HG03571 (cell line): Measurements from ENCODE around the gene C6orf141.

Source experiments
- ATAC-seq: cut with Tn5 transposase; IDR thresholded peaks from one replicate; pipeline ENCODE4 v1.9.1; 2021; ENCODE audit not compliant: unreplicated experiment

The C6orf141 gene

GRCh38 chr6:49550492-49551077 is at the start of gene C6orf141:
C6orf141 (plus strand) TSS chr6:49550668; CDS start chr6:49550793, 125 bp downstream.
- peak; percentile 52 for ATAC-seq

DNA sequence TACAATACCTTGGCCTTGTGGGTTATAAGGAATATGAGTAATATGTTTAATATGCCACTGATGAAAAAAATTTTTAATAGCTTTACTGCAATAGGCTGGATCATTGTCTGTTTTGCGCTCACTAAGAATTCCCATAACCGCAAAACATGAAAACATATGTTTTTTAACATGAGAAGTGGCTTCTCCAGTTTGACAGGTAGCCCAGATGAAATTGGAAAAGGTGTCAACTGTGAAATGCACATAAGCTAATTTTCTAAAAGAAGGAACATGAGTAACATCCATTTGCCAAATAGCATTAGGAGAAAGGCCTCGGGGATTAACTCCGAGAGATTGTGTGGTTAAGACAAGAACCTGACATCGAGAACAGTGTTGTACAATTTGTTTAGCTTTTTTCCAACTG is 45.8 kb upstream of the C6orf141 start:
- ATAC-seq, result no peak

DNA sequence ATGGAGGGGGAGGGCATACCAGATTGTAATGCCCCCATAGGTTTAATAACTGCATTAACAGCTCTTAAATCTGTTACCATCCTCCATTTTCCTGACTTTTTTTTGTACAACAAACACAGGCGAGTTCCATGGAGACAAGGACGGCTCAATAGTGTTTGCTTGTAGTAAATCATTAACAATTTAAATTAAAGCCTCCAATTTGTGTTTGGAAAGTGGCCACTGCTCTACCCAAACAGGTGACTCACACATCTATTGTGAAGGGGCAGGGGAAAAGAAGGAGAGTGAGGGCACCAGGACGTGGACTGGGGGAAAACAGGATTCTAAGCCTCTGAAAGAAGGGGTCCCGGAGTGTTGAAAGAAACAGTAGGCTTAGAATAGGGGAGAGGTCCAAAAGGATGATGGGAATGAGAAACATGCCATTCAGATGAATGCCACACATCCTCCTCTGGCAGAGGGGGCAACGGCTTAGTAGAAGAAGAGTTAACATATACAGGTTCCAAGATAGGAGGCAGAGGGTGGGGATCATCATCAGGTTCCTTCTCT is 43.8 kb upstream of the C6orf141 start:
- no peak for ATAC-seq

DNA sequence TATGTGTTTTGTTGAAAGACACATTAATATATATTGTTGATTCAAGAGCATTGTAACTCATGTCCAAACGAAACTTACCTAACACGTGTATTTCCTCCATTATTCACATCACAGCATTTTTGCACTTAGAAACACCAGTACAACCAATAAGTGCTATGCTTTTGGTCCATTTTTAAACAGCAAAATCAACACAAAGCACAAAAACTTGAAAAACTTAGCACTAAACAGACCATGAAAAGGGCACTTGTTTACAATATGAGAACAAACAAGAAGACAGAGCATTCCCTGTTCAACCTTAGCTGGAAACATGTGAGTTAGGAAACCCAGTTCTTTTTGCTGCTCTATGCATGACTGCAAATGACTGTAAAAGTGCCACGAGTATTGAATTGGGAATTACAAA is 41.1 kb upstream of the C6orf141 start:
- ATAC-seq, result no peak

GRCh38 chr6:49513153-49513989 is 37.1 kb upstream of the C6orf141 start:
- ATAC-seq, result no peak

DNA sequence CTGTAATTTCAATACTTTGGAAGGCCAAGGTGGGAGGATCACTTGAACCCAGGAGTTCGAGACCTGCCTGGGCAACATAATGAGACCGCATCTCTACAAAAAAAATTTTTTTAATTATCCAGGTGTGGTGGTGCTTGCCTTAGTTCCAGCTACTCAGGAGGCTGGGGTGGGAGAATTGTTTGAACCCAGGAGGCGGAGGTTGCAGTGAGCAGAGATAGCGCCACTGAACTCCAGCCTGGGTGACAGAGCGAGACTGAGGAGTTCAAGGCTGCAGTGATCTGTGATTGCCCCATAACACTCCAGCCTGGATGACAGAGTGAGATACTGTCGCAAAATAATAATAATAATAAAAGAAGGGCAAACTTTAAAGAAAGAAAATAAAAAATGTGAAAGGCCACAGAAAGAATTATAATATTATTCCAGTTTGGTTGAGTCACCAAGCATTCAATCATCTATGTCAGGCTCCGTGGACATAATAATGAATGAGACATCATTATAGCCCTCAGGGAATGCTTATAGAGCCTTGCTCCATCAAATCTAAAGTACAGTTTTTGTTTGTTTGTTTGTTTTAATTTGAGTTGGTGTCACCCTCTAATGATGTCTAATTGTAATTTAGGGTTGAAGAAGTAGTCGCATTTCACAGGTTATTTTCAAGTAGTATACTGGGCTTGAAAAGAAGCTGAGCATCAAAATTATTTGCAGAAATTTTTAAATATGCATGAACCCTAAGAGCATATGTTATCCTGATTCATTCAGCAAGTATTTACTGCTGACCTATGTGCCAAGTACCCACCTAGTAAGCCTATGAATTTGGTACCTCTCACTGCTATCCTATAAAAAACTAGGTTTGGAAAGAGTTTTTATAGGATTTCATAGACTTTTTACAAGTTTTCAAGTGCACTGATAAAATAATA is 35.6 kb upstream of the C6orf141 start:
- no peak for ATAC-seq

- no peak for ATAC-seq
These were observed 34.9 kb upstream of the C6orf141 start for GRCh38 chr6:49515485-49516146.

DNA sequence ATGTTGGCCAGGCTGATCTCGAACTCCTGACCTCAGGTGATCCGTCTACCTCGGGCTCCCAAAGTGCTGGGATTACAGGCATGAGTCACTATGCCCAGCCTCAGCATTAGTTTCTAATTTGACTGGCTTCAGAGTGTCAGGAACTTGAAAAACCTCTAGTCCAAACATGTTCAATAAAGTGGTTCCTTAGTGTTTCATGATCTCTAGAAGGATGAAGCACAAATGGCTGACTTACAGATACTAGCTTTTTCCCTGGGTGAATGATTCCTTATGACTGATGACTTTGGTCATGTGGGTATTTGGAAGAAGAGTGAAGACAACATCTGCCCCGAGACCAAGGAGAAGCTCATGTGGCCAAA is 34.3 kb upstream of the C6orf141 start:
- no peak for ATAC-seq

DNA sequence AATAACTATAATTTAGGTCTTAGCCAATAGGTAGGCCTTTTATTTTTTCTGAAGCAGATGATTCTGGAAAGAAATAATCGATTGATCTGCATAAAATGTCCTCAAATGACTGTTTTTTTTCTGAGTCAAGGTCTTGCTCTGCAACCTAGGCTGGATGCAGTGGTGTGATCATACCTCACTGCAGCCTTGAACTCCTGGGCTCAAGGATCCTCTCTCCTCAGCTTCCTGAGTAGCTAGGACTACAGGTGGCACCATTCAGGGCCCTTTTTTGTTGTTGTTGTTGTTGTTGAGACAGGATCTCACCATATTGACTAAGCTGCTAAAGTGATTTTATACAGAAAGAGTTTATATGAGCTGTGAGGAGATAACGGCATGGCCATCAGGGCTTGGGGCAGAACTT is 32.5 kb upstream of the C6orf141 start:
- ATAC-seq, result no peak

GRCh38 chr6:49519660-49520059 is 30.8 kb upstream of the C6orf141 start:
- peak; percentile 78 for ATAC-seq

DNA sequence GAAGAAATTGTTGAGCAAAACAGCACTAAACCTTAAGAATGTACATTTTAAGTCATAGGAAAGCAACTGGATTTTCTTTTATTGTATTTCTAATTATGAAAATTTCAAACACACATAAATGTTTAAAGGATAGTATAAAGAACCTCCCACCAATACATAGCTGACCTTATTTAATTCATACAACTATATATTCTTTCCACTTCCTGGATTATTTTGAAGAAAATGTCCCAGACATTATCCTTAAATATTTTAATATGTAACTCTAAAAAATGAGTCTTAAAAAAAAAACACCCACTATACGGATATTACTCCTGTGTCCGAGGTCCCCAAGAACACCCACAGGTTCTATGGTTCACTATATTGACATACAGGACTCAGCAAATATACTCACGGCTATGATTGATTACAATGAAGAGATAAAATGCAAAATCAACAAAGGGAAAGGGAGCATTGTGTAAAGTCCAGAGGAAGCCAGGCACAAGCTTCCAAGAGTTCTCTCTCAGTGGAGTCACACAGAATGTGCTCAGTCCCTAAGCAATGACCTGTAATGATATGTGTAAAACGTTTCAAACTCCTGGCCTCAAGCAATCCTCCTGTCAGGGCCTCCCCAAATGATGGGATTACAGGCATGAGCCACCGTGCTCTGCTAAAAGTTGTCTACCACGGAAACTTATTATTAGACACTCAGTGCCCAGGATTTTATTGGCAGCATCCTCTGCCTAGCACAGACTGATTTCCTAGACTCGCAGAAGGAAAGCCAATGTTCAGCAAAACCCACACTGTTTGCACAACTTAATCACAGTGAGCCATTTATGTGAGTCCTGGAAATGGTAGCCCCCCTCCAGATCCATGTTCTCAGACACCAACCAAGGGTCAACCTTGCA is 27.5 kb upstream of the C6orf141 start:
- ATAC-seq, result no peak

GRCh38 chr6:49523901-49524300 is 26.6 kb upstream of the C6orf141 start:
- ATAC-seq, result no peak

DNA sequence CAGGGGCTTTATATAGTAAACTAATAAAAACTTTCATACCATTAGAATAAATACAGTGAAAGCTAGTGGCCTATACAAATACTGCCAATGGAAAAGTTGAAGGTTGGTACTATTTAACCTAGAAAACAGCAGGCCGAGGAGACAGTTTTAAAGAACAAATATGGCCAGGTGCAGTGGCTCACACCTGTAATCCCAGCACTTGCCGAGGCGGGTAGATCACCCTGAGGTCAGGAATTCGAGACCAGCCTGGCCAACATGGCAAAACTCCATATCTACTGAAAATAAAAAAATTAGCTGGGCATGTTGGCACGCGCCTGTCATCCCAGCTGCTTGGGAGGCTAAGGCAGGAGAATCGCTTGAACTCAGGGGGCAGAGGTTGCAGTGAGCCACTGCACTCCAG is 25.9 kb upstream of the C6orf141 start:
- no peak for ATAC-seq

DNA sequence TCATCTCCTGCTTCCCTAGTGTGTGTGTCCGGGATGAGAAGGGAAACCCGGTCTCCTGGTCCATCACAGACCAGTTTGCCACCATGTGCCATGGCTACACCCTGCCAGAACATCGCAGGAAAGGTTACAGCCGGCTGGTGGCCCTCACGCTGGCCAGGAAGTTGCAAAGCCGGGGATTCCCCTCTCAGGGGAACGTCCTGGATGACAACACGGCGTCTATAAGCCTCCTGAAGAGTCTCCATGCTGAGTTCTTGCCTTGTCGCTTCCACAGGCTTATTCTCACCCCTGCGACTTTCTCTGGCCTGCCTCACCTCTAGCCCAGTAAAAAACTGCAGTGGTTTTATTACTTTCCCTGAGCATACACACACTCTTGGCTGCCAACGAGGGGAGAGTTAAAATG is 23.9 kb upstream of the C6orf141 start:
- ATAC-seq, result no peak

- no peak for ATAC-seq
These were observed 23.1 kb upstream of the C6orf141 start for GRCh38 chr6:49527320-49527719.

DNA sequence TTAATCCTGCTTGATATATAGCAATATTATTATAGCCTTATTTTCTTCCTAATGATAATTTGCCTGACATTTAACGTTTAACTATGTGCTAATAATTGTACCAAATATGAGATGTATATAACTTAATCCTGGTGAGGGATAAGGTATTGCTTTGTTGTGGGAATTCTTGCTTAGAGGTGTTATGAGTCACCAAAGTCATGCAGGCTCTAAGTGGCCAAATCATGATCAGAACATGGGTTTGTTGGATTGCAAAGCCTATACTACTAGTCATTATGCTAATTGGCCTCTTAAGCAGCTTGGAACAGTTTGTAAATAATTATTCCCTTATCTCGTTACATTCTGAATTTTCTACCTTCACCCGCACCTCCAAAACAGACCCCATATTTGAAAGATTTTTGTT is 21.9 kb upstream of the C6orf141 start:
- ATAC-seq, result no peak

DNA sequence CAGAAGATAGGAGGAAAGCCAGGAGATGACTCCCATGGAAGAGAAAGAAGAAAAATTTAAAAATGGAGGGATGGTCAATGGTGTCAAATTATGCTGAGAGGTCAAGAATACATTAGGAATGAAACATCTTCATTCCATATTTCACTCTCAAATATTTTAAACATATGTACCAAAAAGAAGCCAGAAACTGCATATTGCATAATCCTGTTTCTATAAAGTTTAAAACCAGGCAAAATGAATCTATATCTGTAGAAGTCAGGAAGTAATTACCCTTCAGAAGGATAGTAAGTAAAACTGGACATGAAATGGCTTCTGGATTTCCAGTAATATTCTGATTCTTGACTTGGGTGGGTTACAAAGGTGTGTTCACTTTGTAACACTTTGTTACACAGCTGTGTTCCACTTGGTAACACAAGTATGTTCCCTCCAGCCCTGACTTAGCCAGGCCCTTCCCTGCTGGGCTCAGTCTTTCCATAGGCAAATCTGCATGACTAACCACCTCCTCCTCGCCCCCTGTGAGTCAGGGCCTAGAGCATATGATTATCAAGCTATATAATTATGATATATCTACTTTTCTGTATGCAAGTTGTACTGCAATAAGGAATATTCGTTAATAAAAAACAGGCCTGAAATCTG is 20.2 kb upstream of the C6orf141 start:
- no peak for ATAC-seq

DNA sequence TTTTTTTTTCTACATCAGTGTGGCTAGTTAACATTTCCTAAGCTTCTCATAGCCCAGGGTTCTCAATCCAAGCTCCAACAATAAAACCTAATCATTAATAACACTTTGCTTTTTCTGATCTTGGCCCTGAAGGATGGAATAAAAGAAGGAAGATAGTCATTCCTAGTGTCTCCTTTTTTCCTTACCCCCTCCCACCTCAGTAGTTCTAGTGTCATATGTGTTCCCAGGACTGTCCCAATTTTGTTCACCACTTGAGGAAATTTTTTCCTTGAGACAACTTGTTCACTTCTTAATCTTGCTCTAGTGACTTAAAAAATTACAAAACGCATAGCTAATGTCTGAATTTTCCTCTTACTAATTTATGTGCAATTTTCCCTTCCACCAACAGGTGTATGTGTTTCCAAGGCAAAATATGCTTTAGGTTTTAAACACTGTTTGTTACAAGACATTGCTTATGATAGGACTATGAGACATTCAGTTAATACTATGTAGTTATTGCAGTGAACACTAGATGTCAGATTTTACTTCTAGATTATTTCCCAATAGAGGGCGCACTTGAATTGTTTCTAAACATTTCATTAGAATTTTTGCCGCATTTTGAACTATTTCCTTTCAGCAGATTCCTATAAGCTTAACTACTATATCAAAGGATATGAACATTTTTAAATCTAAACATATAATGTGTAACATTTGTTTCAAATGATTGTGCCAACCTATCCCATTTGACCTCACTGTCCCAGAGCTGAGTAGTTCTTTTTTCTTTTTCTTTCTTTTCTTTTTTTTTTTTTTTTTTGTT is 18.5 kb upstream of the C6orf141 start:
- peak; percentile 82 for ATAC-seq

GRCh38 chr6:49535795-49536194 is 14.7 kb upstream of the C6orf141 start:
- ATAC-seq, result no peak
